GM18867 (cell line): ENCODE results near the gene KIF18A.
"Not testable (repeated sequence)": the region's sequence is repeated elsewhere in the genome, so short reads cannot be mapped to it uniquely, and the experiment has no call there.

ENCODE experiments used
- ATAC-seq: cut with Tn5 transposase; IDR thresholded peaks from one replicate; pipeline ENCODE4 v1.9.1; 2021; ENCODE audit warnings: mild to moderate bottlenecking, moderate library complexity; ENCODE audit not compliant: unreplicated experiment

KIF18A gene

DNA sequence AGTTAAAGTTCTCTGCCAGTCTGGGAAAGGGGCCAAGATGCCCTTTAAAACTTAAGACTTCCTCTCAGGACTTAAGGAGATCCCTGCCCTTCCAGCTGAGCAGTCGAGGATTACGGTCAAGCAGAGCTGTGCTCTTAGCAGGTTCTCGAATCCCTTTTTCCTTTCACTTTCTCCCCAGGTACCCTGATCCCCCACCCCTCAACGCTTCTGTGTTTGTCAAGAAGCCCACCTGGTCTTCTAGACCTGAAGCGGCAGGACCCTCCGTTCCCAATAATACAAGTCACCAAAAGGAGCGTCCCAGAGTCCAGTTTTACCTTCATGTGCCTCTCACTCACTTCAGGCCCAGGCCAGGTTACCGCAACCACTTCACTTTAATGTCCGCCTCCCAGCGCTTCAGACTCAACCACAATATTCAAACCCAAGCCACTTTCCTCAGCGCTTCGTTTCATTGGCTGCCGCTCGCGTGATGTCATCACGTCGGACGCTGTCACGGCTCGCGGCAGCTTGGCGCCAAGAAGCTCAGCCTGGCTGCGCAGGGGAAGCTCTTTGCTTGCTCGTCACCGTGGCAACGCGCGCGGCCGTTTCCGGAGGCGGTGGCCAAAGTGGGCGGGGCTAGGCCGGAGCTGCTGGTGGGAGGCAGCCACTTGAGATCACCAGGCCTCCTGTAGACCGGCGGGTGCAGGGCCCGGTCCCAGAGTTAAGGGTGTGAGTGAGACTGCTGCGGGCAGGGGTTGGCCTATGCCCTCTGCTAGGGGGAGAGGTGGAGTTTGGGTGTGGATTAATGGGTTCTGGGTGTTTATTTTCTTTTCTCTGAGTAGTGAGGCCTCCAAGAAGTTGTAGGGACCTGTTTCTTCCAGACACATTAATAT lies at the start of gene KIF18A, which contains the start of gene METTL15:
KIF18A (minus strand) TSS at position 407 of the 869 bp plus-strand sequence. CDS start 10,209 bp downstream, outside the sequence.
METTL15 (plus strand) TSS at position 639 of the 869 bp plus-strand sequence. CDS start 4,947 bp downstream, outside the sequence.
- peak; percentile 93 for ATAC-seq

DNA sequence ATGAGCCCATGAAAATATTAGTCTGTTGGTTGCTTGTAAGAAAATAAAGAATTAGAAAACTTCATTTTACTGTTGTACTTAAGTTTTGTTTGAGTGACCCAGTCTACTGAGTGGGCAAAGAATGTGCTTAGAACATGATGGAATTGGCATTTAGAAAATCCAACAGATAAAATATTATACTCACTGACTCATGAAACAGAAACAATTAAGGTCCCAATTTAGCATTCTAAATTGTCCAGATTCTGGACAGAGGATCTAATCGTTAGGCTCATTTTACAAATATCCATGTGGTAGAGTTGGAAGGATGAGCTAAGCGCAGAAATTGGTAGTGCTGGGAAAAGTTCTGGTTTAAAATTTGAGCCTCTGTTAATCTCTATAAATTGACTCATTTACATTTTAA lies 45.6 kb upstream of the KIF18A start:
- no peak for ATAC-seq

DNA sequence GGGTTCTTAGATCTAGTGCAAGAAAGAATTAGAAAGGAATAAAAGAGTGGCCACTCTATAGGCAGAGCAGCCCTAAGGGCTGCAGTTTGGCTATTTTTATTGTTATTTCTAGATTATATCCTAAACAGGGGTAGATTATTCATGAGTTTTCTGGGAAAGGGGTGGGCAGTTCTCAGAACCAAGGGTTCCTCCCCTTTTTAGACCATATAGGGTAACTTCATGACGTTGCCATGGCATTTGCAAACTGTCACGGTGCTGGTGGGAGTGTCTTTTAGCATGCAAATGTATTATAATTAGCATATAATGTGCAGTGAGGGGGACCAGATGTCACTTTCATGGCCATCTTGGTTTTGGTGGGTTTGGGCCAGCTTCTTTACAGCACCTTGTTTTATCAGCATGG lies 44.8 kb upstream of the KIF18A start:
- ATAC-seq = no peak

DNA sequence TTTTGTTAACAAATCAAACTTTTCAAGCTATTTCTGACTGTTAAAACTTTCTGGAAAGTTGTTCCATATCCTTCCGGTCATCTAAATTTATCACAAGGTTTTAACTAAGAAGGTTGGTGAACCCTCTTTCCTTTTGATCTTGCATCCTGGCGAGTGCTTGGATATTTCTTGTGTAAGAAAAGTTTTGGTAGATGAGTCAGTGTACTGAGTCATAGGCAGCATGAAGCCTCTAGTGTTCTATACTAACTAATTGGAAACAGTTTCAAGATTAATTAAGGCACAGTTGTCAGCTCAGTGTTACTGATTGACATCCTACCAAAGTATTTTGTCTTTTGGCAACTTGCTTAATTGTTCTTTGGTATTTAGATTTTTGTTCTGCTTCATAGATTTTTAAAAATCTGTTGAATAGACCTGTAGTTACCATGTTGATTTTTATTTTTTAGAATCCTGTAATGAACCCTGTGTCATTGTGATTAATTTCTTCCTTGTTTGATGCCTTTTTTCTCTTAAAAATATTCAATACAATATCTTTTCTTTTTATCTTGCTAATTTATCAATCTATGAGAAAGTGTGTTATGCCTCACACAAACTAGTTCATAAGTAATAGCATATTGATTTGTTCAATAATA lies 38.3 kb upstream of the KIF18A start:
- ATAC-seq = no peak

GRCh38 chr11:28144808-28145207 lies 36.9 kb upstream of the KIF18A start:
- no peak for ATAC-seq

GRCh38 chr11:28142724-28143123 lies 34.8 kb upstream of the KIF18A start:
- ATAC-seq = no peak

GRCh38 chr11:28140689-28141455 lies 32.9 kb upstream of the KIF18A start:
- ATAC-seq = no peak

DNA sequence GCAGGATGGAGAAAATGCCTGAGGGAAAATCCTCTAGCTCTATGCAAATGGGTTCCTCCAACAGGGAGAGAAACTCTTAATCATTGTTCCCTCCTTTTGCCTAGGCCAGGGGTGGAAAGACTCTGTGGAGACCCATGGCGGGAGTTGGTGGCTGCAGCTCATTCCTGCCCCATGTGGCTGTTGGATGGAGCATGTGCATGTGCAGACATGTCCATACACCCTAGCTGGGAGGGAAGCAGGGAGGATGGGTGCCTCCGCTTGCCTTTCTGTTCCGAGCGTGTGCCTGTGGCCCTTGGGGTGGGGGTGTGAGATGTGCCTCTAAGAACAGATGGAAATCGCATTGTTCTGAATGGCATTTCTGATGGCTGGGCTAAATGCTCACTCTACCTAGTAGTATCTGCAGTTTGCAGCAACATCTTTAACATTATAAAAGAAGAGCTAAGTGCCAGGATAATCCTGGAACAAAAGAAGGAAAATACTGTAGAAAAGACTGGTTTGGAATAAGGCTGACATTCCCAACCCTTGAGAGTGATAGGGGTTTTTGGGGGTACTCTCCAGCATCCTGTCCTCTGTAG lies 32.0 kb upstream of the KIF18A start:
- ATAC-seq = no peak

- ATAC-seq = no peak
Observed at GRCh38 chr11:28137832-28138231, 29.9 kb upstream of the KIF18A start.

DNA sequence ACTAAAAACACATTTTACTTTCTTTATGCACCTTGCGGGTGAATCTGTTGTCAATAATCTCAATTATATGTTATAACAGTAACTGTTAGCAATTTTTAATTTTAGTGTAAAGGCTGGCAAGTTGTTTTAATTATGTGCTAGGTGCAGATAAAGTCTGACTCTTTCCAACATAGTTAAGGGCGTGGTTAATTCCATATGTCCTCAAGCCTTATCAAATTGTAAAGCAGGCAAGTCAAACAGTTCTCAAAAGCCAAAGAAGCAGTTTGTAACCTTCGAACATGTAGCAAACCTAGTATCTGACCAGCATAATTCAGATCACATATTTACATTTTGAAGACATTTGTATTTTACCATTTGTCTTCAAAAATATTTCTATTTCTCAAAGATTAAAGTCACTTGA lies 29.4 kb upstream of the KIF18A start:
- no peak for ATAC-seq

- ATAC-seq = not testable (repeated sequence)
Observed at GRCh38 chr11:28136157-28136556, 28.2 kb upstream of the KIF18A start.

- ATAC-seq = no peak
Observed at GRCh38 chr11:28133146-28133545, 25.2 kb upstream of the KIF18A start.

DNA sequence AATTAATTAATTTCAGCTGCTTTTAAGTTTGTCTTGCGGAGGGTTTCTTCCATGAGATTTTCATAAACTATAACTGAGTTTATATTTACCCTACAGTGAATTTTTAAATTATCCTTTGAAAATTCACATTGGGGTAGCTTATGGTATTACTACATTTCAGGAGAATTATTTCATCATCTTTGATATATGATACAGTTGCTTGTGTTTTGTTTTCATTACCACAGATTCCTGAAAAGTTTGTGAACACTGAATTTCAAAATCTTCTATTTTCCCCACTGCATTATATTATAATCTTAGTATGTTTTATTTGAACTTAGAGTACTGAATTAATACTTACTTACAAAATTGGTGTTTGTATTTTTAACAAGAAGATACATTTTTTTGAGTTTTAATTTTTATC lies 24.6 kb upstream of the KIF18A start:
- no peak for ATAC-seq

- ATAC-seq = no peak
Observed at GRCh38 chr11:28123151-28123581, 15.2 kb upstream of the KIF18A start.

DNA sequence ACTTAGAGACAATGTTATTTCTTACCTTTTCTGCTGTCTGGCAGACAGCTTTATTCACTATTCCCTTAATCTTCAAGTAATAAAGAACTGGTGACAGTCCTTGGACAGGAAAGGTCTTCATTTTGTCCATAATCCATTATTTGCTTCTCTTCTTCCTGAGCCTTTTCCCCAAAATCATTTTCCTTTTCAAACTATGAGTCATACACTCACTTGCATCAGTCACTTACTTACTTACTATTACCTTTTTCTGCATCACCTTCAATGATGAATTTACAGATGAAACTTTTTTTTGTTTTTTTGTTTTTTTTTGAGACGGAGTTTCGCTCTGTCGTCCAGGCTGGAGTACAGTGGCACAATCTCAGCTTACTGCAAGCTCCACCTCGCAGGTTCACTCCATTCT lies 9.8 kb upstream of the KIF18A start:
- ATAC-seq = no peak

GRCh38 chr11:28114731-28115130 lies 6.8 kb upstream of the KIF18A start:
- no peak for ATAC-seq

GRCh38 chr11:28114116-28114515 lies 6.2 kb upstream of the KIF18A start:
- ATAC-seq = no peak

DNA sequence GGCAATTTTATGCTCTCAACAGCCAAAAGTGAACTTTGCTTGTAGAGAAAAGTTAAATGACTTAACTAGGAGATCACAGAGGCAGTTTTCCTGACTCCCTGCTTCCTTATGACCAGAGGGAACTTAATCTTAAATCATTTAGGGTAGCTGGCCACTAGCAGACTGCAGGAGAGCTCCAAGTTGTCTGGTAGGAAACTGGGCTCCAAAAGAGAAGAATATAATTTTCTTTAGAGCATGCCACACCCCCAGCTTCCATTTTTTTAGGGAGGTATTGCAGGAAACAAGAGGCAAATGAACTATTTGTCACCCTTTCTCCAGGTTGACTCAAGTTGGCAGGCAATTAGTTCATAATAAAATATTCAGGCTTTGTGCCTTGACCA lies 2.9 kb upstream of the KIF18A start:
- no peak for ATAC-seq

- ATAC-seq = peak; percentile 38
Observed at GRCh38 chr11:28110108-28110820, 2.3 kb upstream of the KIF18A start.

- ATAC-seq = no peak
Observed at GRCh38 chr11:28108958-28109357, 1.0 kb upstream of the KIF18A start.
